T47D (cell line): Measurements from ENCODE around the gene CCDC177.
"Not testable (repeated sequence)": the region's sequence is repeated elsewhere in the genome, so short reads cannot be mapped to it uniquely, and the experiment has no call there.

Experiments
- DNase-seq, 2 experiments: peaks; one replicate each; pipeline versions ENCODE4 v3.0.0 to v3.0.0-alpha.2; 2011 to 2012; ENCODE audit warnings: low read depth in 1 of 2, low spot score in 1 of 2
- JUND ChIP-seq: IDR thresholded peaks from 2 replicates; pipeline ENCODE4 v1.6.1; 2012; ENCODE audit warnings: low read depth
- in situ Hi-C: cut with HindIII; loops from 2 replicates; pipeline ENCODE4 v1.10.0; 2016; ENCODE audit warnings: low sequenced_read_pairs, low pct_unique_long_range_greater_than_20kb

Gene CCDC177

DNA sequence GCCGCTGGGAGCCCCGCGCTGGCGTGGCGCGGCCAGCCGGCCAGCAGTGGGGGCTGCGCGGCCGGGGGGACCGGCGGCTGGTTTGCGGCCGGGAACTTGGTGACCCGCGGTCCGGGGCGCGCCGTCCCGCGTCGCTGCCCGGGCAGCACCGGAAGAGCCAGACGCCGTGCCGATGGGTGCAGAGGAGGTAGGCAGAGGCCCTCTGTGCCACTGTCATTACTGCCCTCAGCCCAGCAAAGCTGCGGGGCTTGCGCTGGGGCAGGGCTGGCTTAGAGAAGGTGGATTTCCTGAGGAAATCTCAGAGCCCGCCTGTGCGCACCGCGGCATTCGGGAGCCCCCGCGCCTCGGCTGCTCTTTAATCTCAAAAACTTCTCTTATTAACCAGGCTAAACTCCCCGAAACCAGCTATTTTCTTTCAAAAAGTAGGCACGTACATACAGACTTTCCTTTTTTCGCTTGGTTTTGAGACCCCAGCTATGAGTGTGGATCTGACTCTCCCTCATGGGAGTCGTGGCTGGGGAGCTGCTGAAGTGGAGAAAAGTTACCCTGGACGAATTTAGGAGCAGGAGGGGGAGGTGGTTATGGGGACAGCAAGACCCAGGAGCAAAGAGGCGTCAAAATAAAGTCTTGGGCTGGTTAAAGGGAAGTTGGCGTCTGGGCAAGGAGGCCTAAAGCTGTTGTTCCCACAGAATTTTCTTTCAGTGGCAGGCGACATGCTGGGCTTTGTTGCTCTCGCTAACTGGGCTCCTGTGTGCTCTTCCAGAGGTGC is 37.5 kb upstream of the CCDC177 start:
- TF ChIP-seq JUND: no peak
- DNase-seq: peak in 1 of 2 experiments; percentile 34
- in situ Hi-C loops: no loop called here

DNA sequence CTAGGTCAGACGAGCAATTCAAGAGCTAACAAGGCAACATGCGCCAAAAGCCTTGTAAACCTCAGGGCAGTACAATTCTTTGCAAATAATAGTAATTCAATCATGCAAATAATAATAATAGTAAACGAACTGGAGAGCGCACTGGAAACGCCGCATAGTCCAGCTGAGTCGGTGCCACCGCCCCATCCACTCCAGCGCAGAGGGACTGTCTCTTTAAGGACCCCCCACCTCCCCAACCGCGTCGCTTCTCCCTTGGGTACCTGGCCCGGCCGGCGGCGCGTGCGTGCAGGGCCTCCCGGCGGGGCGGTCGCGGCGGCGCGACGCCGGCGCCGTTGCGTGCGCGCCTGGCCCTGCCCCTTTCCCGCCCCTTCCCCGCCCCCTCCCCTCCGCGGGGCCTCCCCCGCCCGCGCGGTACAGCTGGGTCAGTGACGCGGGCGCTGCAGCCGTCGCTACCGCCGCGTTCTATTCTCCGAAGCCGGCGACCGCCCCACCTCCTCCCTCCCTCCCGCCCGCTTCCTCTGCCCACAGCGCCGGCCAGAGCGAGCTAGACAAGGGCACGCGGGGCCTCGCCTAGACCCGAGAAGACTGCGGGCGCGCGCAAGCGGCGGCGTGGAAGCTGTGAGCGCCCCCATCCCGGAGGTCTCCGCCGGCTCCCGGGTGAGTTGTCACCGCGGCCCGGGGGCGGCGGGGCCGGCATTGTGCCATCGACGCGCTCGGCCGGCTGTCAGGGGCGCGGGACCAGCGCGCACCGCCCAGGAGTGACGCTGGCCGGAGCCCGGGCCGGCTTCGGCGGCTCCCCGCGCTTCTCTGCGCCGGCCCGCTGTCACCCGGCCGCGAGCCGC is 36.7 kb upstream of the CCDC177 start, which contains the start of gene SUSD6:
Gene SUSD6 (plus strand): TSS at position 425 of the 842 bp plus-strand sequence. CDS start 46,997 bp downstream, outside the sequence.
- DNase-seq: peak; percentile 88 to 95
- in situ Hi-C loops: no loop called here

DNA sequence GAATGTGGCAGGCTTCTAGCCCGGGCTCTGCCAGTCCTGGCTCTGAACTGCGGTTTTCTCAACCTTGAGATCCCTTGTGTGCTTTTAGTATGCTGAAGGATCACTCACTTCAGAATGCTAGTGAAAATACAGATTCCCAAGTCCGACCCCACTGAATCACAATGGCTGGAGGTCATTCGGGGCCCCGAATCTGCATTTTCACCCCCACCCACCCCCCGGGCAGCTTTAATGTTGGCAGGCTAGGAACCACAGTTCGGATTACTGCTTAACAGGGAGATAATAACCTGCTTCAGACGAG is 36.2 kb upstream of the CCDC177 start:
- no peak for DNase-seq
- in situ Hi-C loops: no loop called here
- no peak for TF ChIP-seq JUND

More for the DNA sequence above, 36.7 kb upstream of the CCDC177 start, which contains the start of gene SUSD6:
- no peak for TF ChIP-seq JUND

DNA sequence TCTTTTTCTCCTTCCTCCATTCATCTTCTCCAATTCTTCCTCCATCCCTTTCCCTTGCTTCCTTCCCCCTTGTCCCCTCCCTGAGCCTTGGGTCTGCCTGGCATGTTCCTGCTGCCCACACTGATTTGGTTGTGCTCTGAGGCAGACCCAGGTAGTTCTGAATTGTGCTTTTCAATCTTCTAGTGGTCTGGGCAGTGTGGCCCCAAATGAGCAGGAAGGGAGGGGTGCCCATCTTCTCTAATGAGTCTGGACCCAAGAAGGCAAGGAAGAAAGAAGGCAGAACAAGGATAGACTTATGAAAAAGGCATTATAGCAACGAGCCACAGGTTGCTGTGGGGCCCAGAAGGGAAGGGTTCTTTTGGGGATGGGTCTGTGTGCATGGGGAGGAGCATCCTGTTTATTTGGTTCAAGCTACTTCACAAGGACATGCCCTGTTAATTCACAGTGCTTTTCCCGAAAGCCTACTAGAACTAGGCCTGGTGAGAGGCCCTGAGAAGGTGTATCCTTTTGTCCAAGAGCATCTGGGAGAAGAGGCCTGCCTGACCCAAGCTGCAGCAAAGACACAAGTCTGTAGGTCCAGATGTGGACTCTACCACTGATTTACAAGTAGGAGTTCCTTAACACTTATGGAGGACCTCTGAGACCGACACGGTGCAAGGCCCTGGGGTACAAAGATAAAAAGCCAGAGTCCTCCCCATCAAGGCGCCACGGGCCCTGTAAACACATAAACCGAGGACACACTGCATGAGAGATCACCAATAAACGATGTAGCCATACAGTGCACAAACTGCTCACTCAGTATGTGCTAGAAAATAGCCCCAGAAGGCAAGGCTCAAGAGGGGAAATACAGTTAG is 35.6 kb upstream of the CCDC177 start:
- no peak for DNase-seq
- in situ Hi-C loops: no loop called here
- no peak for TF ChIP-seq JUND

DNA sequence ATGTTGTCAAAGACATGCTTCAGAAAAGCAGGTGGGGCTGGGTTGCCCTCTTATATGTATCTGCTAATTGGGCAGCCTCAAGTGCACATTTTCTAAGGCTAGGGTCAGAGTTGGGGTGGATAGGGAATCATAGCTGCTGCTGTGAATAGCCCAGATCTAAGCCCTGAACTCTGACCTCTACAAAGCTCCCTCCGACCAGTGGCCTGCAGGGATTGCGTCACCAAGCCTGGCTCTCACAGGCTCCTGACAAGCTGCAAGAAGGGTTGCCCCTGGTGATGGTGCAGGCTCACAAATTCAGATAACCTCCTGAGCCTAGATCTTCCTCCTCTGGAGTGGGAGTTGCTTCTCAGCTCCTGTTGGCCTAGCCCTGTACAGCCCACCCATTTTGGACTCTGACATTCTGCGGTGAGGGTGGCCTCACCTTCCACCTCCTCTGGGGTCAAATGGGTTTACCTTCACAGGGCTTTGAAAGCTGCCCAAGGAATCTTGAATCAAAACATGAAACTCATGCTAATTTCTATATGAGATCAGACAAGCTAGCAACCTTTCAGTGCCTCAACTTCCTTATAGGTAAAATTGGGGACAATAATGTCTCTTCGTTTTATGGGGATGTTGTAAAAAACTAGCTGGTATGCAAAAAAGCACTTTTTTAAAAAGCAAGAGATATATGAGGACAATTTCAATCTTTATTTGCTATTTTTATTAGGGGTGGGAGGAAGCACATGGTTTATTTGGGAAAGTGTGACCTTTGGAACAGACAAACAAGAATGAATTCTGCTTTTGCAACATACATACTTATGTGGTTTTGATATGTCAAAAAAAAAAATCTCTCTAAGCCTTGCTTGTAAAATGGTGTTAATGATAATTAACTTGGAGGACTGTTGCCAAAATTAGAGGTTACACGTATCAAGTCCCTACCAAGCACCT is 31.9 kb upstream of the CCDC177 start:
- in situ Hi-C loops: no loop called here
- no peak for TF ChIP-seq JUND
- no peak for DNase-seq

DNA sequence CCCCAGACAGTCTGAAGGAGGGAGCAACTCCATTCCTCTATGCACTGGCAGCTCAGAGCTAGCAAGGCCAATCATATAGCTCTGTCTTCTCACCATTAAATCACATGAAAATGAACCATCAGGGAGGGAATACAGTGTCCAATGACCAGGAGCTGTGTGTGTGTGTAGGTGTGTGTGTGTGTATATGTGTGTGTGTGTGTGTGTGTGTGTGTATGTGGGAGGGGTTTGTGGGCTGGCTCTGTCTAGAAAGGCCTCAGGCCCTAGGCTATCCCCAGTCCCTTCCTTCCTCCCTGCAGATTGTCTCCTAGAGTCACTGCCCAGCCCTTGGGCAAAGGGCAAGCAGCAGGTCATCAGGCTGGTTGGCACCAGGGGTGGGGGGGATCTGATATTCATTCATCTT is 31.1 kb upstream of the CCDC177 start:
- in situ Hi-C loops: no loop called here

DNA sequence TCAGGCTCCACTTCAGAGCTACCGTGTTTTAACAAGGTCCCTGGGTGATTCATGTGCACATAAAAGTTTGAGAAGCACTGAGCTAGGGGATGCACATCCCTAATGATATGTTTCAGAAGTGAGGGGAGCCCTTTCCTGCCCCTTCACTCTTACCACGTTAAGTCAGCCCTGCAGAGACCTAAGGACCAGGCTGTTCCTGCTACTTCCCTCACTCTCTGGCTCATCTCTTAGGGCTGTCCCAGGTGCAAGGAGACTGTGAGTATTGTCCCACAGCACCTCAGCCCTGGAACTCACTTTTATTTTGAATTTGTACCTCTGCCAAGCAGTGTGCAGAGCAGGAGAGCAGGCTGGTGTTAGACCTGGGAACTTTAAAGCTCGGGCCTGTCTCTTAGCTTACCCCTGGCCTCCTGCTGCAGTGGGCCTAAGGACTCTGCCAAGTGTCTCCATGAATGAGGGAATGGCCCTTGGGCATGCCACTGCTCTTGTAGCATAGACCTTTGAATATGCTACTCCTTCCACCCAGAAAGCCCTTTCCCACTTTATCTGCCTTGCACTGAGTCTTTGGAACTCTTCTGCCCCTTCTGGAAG is 25.7 kb upstream of the CCDC177 start:
- TF ChIP-seq JUND: no peak
- no peak for DNase-seq
- in situ Hi-C loops: no loop called here

More for the DNA sequence above, 31.1 kb upstream of the CCDC177 start:
- peak in 1 of 2 experiments; percentile 40 for DNase-seq
- TF ChIP-seq JUND: no peak

DNA sequence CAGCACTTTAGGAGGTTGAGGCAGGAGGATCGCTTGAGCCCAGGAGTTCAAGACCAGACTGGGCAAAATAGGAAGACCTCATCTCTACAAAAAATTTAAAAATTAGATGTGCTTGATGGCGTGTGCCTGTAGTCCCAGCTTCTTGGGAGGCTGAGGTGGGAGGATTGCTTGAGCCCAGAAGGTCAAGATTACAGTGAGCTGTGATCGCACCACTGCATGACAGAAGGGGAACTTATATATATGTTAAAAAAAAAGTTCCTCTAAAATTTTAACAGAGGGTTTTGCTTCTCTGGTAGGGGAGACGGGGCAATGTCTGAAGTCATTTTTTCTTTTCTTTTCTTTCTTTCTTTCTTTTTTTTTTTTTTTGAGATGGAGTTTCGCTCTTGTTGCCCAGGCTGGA is 24.8 kb upstream of the CCDC177 start:
- in situ Hi-C loops, DNase-seq: not testable (repeated sequence)

DNA sequence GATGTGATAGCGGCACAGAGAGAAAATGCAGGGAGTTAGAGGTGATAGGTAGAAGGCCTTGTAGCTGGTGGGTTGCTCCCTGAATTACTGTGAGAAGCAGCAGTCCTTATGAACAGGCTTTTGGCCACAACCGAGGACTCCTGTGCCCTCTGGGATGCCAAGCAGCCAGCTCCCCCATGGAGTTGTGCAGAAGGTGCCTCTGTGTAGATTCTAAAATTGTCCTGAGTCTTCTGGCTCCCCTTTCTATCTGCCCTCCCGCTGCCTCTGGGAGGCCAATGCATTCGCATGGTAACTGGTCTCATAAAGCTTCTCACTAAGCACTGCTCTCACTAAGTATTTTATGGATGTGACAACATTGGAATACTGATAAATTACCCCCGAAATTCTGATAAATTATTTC is 20.7 kb upstream of the CCDC177 start:
- in situ Hi-C loops: no loop called here

DNA sequence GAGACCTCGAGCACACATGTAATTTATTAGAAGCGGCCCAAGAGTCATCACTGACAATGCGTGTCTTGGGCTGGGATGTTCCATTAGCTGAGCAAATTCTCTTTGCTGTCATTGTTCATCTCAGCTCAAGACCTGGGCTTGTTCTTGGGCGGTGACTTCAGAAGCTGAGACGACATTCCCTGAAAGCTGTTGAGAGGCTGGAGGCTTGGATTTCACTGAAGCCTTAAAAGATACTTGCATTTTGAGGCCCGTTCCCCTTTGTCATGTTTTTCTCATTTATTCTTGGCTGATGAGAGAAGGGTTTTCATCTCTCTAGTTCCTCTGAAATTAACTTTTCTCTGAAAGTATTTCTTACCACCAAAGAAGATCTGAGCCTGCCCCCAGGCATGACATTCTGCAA is 20.2 kb upstream of the CCDC177 start:
- no peak for TF ChIP-seq JUND
- in situ Hi-C loops: no loop called here

More for the DNA sequence above, 20.7 kb upstream of the CCDC177 start:
- DNase-seq: no peak
- no peak for TF ChIP-seq JUND

DNA sequence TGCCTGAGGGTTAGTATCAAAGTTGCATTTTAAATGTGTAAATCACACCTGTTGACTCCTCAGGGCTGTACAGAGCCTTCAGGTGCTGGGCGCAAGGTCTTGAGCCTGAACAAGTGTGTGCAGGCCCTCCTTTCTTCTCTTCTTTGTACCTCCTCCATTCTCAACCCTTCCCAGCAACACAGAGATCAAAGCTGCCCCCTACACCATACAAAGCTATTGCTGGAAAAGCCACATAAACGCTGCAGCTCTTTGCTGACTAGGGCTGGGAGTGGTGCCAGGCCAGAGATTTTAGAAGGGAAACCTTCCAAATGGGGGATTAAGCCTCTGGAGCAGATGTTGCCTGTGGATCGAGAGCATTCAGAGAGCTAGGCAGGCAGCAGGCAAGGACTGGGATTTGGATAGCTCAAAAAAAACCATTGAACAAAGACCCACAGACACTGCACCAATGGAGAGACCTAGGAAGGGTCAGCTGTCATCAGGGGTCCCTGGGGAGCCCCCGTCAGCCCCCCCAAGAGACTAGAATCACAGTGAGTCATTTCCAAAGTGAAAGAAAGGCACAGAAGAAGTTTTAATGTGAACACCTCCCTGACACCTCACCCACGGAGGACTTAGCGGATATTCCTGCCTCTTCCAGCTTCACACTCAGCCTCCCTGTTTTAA is 18.5 kb upstream of the CCDC177 start:
- in situ Hi-C loops: no loop called here
- no peak for TF ChIP-seq JUND

More for the DNA sequence above, 20.2 kb upstream of the CCDC177 start:
- no peak for DNase-seq

More for the DNA sequence above, 18.5 kb upstream of the CCDC177 start:
- DNase-seq: no peak
